T-helper 1 cell treated with Interleukin-12 subunit alpha and Interleukin-12 subunit beta and Interleukin-4 antibody, amounts not matched to agents 30 ng/mL and 1 ng/mL, for 36 hours (primary cell): ENCODE results near the gene CCDC149. TPM values are rescaled to one million over a fixed set of nuclear protein-coding genes. Genes with fewer than 3 reads are reported as not detected.

Experiments used
- intact Hi-C: fragments of 100-400 bp; cut with micrococcal nuclease; formaldehyde crosslinking; loops from one replicate; pipeline ENCODE4 v1.15.1; 2024
- total RNA-seq: library from RNA; stranded (reverse); gene quantifications from 2 replicates; pipeline ENCODE4 v1.2.3, GENCODE V29; 2022

CCDC149 gene
- total RNA-seq, 1 donor from 2014 or later = not detected

- intact Hi-C loops = no loop called here
Observed at GRCh38 chr4:24778464-24779225, 134.2 kb downstream of the CCDC149 start.

- intact Hi-C loops = no loop called here
Observed at GRCh38 chr4:24777536-24778463, 135.0 kb downstream of the CCDC149 start.

DNA sequence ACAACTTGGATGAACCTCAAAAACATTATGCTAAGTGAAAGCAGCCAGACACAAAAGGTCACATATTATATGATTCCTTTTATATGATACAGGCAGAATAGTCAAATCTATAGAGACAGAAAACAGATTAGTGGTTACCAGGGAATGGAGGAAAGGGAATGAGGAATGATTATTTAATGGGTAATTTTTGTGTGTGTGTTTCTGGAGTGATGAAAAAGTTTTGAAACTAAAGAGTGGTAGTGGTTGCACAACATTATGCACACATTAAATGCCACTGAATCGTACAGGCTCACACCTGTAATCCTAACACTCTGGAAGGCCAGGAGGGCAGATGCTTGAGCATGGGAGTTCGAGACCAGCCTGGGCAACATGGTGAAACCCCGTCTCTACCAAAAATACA lies 137.1 kb downstream of the CCDC149 start:
- intact Hi-C loops = no loop called here

GRCh38 chr4:24775032-24775605 lies 137.7 kb downstream of the CCDC149 start:
- intact Hi-C loops = no loop called here

DNA sequence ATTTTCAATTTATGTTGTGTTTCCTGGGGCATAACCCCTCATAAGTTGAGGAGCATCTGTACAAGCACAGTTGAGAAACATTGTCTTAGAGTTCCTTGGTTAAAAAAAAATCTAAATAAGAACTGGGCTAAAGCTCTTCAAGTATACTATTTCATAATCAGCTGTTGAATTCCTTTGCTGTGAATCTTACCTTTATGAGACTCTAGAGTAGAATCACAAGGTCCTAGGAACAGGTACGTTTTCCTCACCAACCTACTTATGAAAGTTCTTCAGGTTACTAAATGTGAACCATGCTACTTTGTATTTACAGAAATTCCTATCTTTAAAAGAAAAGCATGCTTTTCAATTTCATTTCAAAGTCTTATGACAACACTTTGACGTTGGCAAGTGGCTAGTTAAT lies 138.4 kb downstream of the CCDC149 start:
- intact Hi-C loops = no loop called here

DNA sequence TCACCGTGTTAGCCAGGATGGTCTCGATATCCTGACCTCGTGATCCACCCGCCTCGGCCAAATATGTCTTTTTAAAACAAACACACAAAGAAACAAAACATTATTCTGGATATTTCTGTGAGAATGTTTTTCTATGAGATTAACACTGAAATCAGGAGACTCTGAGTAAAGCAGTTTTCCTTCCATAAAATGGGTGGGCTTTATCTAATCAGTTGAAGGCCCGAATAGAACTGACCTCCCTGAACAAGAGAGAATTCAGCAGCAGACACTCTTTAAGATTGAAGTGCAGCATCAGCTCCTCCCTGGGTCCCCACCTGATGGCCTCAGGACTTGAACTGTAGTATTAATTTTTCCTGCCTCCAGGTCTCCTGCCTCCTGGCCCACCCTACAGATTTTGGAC lies 139.9 kb downstream of the CCDC149 start:
- intact Hi-C loops = no loop called here

DNA sequence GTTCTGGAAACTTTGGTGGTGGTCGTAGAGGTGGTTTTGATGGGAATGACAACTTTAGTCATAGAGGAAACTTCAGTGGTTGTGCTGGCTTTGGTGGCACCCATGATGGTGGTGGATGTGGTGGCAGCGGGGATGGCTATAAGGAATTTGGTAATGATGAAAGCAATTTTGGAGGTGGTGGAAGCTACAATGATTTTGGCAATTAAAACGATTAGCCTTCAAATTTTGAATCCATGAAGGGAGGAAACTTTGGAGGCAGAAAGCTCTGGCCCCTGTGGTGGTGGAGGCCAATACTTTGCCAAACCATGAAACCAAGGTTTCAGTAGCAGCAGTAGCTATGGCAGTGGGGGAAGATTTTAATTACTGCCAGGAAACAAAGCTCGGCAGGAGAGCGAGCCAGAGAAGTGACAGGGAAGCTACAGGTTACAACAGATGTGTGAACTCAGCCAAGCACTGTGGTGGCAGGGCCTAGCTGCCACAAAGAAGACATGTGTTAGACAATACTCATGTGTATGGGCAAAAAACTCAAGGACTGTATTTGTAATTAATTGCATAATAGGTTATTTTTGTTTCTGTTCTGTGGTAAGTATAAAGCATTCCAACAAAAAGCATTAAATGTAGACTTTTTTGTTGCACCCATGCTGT lies 140.7 kb downstream of the CCDC149 start:
- intact Hi-C loops = no loop called here

DNA sequence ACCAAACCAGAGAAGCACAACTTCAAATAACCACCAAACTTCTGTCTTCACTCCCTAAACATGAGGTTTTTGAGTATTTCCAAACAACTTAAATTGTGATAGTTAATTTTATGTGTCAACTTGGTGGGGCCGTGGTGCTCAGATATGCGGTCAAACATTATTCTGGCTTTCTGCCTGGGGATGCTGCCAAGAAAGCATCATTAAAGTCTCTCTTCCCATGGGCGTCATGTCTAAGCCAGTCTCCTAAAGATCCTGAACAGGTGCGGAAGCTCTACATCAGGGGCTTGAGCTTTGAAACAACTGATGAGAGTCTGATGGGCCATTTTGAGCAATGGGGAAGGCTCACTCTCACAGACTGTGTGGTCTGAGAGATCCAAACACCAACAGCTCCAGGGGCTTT lies 141.6 kb downstream of the CCDC149 start:
- intact Hi-C loops = no loop called here

GRCh38 chr4:24770667-24771066 lies 142.2 kb downstream of the CCDC149 start:
- intact Hi-C loops = no loop called here

- intact Hi-C loops = no loop called here
Observed at GRCh38 chr4:24770032-24770584, 142.7 kb downstream of the CCDC149 start.

DNA sequence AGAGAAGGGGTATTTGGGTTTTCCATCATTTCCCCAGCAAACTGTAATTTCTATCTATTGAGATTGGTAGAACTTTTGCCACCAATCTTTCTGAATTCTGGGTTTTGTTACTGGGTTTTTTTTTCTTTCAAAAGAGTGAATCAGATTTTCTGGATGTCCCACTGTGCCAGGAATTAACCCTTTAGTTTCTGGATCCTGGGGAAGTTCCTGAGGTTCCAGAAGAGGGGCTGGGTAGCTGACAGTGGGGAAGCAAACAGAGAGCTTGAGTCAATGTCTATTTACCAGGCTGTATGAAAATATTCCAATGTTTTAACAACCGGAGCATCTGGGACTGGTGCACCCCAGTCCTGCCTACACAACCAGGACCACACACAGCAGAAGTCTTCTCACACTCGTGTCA lies 143.3 kb downstream of the CCDC149 start:
- intact Hi-C loops = no loop called here

GRCh38 chr4:24768604-24769003 lies 144.2 kb downstream of the CCDC149 start:
- intact Hi-C loops = no loop called here

GRCh38 chr4:24768006-24768405 lies 144.8 kb downstream of the CCDC149 start:
- intact Hi-C loops = no loop called here

DNA sequence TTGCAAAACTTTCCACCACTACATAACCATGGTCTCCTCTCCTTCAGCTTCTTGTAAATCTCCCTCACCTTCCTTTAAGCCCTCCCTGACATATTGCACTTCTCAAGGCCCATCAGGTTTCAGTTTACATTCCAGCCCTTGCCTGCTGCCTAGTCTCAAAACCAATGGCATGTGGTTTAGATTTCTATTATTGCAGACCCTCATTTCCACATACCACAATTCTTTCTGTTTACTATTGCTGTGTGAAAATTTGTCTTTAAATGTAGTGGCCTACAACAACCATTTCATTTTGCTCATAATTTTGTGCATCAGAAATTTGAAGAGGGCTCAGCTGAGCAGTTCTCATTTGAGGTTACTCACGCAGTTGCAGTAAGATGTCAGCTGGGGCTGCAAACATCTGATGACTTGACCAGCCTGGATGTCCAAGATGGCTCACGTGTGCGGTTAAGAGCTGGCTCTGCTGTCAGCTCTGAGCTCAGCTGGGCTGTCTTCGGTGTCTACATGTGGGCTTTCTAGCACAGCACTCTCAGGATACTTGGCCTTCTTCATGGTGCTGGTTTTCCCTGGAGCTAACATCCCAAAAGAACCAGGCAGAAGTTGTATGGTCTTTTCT lies 147.4 kb downstream of the CCDC149 start:
- intact Hi-C loops = no loop called here

GRCh38 chr4:24764345-24764744 lies 148.5 kb downstream of the CCDC149 start:
- intact Hi-C loops = no loop called here

- intact Hi-C loops = no loop called here
Observed at GRCh38 chr4:24763631-24764297, 149.1 kb downstream of the CCDC149 start.
